NCI-H510A treated with DMSO at 0.1 percent for 48 hours (cell line): ENCODE measurements around the gene ZNF429.
"Not testable (repeated sequence)": the region's sequence is repeated elsewhere in the genome, so short reads cannot be mapped to it uniquely, and the experiment has no call there.

Experiments
- DNase-seq: peaks from one replicate; lab custom pipeline; 2025; lab: John Stamatoyannopoulos, UW

The ZNF429 gene

GRCh38 chr19:21590867-21591266, 85.5 kb downstream of the ZNF429 start:
- no peak for DNase-seq

- no peak for DNase-seq
Measured at GRCh38 chr19:21593008-21593481, 87.6 kb downstream of the ZNF429 start.

GRCh38 chr19:21593502-21593901, 88.1 kb downstream of the ZNF429 start:
- DNase-seq, result no peak

GRCh38 chr19:21593934-21594820, 88.8 kb downstream of the ZNF429 start:
- DNase-seq, result no peak

GRCh38 chr19:21595185-21595584, 89.8 kb downstream of the ZNF429 start:
- no peak for DNase-seq

- no peak for DNase-seq
Measured at GRCh38 chr19:21602082-21602658, 96.8 kb downstream of the ZNF429 start.

GRCh38 chr19:21602659-21603430, 97.4 kb downstream of the ZNF429 start:
- DNase-seq, result not testable (repeated sequence)

GRCh38 chr19:21603431-21604231, 98.2 kb downstream of the ZNF429 start:
- no peak for DNase-seq

GRCh38 chr19:21604351-21604926, 99.0 kb downstream of the ZNF429 start:
- DNase-seq, result no peak
